GM19463 (cell line): ENCODE measurements around the gene ADCY2.

ENCODE experiments used
- ATAC-seq: cut with Tn5 transposase; IDR thresholded peaks from one replicate; pipeline ENCODE4 v1.9.1; 2021; ENCODE audit warnings: mild to moderate bottlenecking, moderate library complexity; ENCODE audit not compliant: unreplicated experiment

Gene ADCY2

DNA sequence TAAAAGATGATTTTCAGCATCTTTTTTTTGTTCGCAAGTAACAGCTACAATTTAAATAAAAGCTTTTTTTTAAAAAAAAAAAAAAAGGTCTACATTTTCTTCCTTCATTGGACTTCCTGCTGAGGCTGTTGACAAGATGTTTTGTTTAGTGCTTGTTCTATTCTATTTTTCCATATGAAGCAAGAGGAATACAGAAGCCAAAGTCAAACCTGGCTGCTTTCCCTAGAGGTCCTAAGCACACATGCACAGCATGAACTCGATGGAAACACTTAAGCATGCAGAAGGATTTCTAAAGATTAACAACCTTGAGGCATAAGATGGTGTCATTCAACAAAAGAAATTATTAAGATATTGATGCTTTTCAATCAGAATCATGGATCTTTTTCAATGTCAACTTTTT lies 105.1 kb downstream of the ADCY2 start:
- no peak for ATAC-seq

DNA sequence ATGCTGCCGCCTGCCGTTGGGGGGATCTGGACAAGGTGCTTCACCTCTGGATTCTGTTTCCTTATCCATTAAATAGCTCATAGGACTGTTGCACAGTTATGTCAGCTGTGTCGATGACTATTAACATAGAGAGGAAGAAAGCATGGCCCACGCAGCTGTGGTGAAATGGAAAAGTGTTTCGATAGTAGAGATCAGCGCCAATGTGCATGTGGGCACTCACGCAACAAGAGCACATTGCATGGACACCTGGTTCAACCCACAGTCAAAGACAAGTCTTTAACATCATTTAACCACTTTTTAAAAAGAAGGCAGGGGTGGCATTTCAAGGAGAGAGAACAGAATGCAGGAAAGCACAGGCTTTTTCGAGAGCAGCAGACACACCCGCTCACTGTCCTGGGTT lies 107.6 kb downstream of the ADCY2 start:
- no peak for ATAC-seq

DNA sequence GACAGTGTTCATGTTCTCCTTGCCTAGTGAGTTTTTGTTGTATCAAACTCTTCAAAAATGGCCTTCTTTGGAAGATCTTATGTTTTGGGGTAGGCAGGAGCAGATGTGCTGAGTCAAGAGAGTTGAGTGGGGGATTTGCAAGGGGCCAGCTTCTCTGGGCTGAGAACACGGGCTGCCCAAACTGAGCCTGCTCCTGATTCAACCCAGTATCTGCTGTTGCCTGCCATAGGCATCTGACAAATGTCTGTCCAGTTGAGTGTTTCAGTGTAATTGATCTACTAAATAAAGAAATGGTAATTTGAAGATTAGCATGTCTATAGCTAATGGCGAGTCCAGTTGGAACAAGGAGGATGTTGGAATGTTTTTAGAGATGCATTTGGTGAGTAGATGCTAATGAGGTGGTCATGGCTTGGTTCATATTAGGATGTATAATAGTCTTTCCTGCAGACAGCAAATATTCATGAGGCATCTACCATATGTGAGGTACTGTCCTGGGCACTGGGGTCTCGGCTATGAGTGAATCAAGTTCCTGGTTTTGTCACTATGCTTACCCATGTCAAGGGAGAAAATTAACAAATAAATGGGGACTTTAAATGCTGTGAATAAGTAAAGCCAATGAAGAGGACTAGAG lies 119.5 kb downstream of the ADCY2 start:
- ATAC-seq, result no peak

DNA sequence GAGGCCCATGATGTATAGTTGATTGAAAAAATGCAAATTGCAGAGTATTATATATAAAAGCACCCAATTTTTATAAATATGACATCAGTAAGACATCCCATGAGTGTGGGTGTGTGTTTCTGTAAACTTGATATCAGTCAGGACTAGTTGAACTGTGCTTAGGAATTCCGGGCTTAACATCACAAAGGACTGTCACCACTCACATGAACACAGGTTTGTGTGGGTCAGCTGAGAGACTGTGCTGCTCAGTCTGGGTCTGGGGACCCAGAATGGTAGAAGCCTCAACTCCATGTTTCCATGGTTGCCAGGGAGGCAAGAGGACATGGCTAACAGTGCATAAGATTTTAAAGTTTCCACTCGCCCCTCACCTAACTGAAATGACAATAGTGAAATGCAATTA lies 120.3 kb downstream of the ADCY2 start:
- no peak for ATAC-seq

DNA sequence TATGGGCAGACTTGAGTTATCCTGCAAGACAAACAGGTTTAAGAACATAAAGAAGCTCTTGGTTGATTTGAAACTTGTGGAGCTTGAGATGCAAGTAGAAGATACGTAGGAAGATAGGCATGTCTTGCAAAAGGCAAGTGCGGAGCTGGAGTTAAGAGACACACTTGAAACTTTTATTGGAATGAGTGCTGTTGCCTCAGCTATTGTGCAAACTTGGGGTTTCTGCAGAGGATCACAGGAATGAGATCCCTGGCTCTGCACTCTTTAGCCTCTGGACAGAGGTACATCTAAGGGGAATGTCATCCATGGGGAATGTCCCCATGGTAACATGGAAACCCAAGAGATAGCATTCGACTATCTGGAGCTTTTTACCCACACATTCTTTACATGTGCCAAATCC lies 121.1 kb downstream of the ADCY2 start:
- ATAC-seq, result no peak

DNA sequence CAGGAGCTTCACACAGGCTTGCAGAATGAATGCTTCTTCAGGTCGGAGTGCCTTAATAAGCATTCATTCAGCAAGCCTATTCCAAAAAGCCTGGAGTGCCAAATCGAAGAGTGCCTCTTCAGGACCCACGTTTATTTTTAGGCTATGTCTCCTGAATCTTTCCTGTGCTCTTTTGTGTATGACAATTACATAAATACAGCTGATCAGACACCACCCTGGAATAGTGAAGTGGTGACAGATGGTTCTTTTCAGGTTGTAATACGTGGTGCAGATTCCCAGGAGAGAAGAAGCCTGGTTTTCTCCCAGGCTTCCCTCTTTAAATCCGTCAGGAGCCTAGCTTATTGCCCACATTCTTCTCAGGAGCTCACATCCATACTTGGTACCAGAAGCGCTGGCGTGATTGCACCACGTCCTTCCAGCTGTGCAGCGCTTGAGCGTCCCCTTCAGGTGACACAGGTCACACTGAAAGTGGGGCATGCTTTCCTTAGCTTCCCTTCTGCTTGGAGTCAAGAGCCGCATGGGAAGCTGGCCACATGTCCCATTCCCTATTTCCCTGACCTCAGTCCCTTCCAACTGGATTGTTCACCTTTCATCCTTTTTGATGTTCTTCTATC lies 123.1 kb downstream of the ADCY2 start:
- ATAC-seq, result no peak

DNA sequence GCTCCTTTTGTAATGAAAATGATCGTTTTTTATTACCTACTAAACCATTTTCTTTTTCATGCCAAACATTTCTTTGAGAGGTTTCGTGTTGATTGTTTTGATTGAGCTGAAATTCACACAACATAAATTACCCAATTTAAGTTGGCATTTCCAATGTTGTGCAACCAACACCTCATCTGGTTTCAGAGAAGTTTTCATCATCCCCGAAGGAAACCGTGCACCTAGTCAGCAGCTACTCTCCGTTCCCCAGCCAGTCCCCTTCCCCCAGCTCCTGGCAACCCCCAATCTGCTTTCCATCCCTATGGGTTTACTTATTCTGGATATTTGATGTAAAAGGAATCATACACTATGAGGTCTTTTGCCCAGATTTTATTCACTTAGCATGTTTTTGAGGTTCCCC lies 123.6 kb downstream of the ADCY2 start:
- ATAC-seq, result no peak

DNA sequence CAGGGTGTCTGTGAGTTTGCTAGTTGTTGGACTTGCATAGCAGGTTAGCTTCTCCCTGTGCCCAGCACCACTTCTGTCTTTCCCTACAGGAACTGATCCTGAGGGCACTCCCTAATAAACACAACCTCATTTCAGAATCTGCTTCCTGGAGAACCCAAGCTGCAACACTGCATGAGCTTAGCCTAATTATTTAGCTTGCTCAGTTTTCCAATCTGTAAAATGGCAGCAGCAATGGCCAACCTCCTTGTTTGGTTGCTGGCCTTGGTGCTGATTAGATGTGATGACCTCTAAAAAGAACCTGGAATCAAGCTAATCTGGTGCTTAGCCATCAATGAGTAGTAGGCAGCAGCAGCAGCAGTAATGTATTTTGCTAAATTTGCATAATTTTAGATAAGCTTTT lies 133.9 kb downstream of the ADCY2 start:
- no peak for ATAC-seq

DNA sequence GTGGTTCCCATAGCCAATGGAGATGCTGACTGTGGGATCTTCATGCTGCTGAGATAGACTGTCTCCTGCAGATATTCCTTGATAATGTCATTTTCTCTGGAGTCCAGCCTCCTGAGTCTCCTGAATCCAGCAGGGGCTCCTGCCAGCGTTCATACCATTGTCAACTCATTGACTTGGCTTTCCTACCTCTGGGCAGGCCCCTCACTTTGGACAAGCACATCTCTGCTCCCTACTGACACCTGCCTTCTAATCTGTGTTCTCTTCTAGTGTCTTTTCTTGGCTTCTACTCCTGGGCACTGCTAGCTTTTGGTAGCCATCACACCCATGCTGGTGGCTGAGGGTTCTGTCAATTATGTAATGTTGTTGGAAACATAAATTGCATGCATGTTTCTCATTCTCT lies 138.0 kb downstream of the ADCY2 start:
- no peak for ATAC-seq

DNA sequence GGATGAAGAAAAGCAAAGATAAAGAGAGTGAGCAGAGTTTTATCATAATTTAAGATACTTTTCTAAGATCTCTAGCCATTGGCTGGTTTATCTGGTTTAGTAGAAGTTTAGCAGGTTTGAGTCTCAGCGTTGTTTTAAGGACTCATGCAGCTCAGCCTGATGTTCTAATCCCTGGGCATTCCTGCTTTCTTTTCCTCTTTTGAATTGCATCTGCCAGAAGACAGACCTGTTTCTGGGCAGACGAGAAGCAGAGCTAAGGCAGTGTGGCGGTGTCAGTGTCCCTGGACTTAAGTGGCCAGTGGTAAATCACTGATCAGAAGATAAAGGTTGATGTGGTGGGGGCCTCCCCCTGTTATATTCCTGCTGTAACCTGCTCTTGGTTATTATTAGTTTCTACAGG lies 138.6 kb downstream of the ADCY2 start:
- ATAC-seq, result no peak

DNA sequence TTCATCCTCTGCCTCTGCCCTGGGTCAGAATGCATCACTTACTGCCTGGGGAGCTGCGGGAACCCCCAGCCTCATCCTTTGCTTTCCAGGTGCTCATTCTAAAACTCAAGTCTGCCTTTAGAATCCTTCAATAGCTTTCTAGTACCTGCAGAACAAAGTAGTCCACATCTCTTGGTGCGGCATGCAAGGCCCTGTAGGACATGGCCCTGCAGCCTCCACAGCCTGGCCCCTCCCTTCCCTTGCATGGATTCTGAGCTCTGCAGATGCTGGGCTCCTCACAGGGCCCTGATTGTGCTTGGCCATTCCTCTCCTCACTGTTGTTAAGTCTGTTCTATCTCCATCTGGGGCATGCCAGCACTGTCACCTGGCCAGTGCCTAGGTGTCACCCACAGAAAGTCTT lies 141.6 kb downstream of the ADCY2 start:
- no peak for ATAC-seq

DNA sequence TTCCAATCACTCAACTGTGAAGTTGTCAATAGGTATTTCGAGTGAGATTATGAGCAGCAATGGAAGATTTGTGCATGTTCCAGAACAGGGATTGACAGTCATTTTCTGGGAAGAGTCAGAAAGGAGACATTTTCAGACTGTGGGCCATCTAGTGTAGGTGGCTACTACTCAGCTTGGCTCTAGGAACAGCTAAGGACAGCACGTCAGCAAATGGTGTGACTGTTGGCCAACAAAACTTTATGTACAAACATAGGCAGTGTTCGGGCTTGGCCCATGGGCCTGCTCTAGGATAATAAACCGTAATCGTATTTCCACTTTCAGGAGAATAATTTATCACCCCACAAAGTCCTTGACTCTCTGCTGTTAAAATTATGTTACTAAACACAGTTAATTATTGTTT lies 143.6 kb downstream of the ADCY2 start:
- no peak for ATAC-seq

DNA sequence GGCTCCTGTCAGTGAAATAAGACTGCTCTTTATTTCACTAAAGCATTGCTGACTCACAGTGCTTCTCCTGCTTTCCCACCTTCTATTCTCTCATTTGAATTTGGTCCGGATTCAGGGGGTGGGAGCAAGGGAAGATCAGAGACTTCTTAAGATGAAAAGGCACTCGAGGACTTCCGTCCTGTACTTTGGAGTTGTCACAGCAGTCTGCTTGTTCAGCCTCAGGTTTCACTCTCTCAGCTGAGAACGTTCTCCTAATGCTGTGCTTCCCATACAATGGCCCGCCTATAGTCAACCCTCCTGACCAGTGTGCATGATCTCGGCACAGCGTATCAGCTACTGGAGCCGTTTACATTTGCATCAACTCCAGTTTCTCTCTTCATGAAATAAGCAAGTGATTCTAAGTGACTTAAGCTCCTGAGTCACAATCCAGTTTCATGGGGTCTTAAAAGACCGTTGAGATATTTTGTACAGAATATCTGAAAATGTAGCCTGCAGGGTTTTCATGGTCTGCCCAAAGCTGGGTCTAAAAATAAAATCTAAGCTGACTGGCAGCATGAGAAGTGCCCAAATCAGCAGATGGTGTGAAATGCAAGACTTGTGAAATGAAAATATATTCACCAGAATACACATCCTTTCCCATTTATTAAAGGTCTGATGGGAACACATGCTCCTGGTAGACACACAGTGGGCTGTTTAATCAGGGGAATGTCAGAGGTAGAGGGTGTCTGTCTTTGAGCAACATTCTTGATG lies 145.0 kb downstream of the ADCY2 start:
- no peak for ATAC-seq

DNA sequence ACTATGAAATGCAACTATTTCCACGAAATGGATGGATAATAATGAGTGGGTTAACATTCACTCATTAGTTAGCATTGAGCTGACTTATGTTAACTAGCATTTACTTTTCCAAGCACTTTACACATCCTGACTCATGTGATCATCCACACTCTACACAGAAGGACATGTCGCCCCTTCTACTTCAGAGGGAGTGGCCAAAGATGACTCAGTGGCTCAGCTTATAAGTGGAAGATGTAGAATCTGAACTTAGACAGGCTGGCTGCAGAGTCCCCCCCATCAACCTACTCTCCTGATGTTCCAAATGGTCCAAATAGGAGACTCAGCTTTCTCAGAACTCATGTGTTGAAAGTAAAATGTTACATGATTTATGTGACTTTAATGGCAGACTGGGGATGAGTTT lies 146.0 kb downstream of the ADCY2 start:
- no peak for ATAC-seq

DNA sequence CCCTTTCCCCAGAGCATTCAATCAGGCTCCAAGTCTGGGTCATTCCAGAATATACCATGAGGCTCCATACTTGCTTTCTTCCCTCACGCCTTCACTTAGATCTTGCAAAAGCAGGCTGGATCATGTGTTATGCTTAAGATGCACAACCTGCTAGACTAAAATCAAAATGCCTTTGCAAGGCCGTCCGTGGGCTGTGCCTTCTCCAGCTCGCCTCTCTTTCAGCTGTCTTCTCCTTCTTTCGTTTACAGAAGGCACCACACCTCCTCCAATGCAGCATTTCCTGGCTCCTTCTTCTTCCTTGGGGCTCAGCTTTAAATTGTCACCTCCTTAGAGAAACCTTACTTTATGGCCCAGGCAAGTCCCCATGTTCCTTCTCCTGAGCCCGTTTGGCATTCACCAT lies 150.6 kb downstream of the ADCY2 start:
- no peak for ATAC-seq

DNA sequence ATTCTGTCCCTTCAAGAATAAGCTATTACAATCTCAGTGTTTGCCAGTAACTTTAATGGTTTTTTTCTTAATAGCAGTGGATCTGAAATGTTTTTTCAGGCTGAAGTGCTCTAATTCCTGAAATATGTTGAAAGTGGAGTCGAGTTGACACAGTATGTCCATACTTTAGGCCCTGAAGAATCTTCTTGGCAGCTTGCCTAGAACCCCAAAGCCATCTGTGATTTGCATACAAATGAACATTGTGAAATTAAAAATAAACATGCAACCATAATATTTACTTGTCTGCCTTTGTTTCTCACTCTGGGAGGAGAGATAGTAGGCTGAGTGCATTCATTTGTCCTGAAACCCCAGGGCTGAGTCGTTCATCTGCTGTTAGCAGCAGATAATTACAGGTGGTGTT lies 152.7 kb downstream of the ADCY2 start:
- ATAC-seq, result no peak

DNA sequence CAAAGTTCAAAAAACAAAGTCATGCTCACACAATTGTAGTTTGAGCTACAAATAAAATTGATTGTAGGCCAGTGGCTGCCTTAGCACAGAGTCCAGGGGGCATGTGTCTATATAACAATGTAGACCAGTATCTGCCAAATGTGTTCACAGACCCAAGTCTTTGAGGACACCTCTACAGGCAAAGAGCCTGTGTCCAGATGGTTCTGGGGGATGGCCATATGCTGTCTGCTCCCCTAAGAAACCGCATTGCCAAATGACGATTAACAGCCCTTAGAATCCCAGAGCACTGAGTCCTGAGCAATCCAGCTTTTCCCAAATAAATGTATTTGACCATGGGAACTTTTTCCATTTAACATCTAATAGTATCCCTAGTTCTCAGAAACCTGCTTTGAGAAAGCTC lies 169.6 kb downstream of the ADCY2 start:
- ATAC-seq, result no peak

DNA sequence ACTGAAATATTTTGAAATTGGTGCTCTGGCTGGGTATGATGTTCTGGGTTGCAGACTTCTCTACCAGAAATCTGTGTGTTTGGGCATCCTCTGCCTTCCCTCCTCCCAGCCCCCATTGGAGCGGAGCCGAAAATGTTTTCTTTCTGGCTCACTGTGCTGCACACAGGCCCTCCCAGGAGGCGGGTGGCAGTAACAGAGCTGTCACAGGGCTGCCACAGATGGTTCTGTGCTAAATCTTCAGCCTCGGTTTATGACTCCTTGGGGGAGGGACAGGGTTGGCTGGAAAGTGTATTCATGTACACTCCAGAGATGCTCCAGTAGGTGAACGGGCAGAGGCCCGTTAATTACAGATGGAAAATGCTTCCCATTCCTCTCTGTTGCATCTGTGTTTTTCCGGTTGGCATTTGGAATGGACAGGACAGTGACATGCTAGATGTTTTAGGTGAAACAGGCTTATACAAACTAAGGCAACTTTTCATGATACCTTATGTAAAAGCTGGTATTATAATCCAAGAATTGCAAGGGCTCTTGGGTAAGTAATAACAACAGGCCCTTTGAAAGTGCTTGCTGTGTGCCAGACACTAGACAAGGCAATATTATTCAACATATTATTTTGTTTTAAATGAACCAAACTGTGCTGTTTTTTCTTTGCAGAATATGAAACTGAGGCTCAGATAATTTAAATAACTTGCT lies 180.2 kb downstream of the ADCY2 start:
- no peak for ATAC-seq

DNA sequence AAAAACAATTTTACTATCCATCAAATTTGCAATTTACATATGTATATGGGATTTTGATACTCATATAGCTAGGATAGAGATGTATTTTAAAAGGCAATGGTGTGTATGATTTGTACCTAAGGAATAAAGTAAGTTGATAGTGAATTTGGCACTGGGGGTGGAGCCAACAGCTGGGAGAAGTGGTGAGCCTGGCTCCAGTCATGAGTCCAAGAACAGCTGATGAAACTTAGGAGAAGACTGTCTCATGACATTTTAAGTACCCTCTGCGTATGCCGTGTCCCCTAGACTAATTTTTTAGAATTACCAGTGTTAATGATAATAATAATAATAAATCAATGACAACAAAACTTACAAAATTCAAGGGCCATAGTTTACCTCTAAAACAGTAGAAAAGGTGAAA lies 181.4 kb downstream of the ADCY2 start:
- no peak for ATAC-seq

DNA sequence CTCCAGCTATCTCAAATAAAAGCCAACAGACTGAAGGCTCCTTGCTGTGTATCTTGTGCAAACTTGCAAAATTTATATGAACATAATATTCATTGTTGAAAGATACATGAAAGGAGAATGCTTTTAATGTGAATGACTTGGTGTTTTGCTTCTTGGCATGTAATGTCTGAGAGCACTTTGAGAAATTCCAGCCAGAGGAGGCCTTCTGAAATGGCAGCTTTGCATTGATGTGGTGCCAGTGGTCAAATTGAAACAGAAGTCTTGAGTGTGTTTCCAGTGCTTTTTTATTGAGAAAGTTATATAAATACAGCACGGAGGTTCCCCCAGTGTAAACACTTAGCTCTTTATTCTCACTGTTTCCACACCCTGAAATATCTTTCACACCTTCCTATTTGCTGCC lies 182.1 kb downstream of the ADCY2 start:
- ATAC-seq, result no peak

DNA sequence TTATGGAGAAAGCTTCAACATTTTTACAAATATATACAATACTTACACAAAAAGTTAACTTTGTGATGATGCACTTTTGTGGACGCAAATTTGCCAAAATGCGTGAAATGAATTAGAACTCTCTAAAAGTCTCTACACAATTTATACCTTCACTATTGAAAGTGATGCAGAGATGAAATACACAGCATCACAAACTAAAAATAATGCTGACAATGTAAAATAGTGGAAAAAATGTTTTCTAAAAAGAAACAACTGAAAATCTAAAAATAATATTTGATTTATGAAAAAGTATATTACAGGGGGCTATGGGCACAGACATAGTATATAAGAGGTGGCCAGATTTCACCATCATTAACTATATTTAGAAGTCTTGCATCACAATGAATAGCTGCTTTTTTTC lies 188.8 kb downstream of the ADCY2 start:
- no peak for ATAC-seq

DNA sequence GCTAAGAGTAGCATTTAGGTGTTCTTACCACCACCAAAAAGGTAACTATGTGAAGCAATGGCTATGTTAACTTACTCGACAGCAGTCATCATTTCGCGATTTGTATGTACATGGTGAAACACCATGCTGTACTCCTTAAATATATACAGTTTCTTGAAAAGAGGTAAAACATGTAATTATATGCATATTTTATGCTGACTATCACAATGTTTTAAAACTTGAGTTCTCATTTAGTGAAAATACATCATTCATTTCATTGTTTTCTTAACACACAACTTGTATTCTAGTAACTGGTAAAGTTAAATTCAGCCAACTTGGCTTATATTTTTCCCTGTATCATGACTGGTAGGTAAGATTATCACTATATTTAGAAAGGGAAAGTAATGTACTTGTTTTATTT lies 189.9 kb downstream of the ADCY2 start:
- no peak for ATAC-seq
